ENCODE measurements around the gene SDF2L1.
"Not testable (repeated sequence)": the region's sequence is repeated elsewhere in the genome, so short reads cannot be mapped to it uniquely, and the experiment has no call there.

SDF2L1 gene

DNA sequence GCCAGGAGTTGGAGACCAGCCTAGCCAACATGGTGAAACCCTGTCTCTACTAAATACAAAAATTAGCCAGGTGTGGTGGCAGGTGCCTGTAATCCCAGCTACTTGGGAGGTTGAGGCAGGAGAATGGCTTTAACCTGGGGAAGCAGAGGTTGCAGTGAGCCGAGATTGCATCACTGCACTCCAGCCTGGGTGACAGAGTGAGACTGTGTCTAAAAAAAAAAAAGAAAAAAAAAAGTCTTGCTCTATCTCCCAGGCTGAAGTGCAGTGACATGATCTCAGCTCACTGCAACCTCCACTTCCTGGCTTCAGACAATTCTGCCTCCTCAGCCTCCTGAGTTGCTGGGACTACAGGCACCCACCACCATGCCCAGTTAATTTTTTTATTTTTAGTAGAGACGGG lies 4.7 kb upstream of the SDF2L1 start:
- DNase-seq, result not testable (repeated sequence)

DNA sequence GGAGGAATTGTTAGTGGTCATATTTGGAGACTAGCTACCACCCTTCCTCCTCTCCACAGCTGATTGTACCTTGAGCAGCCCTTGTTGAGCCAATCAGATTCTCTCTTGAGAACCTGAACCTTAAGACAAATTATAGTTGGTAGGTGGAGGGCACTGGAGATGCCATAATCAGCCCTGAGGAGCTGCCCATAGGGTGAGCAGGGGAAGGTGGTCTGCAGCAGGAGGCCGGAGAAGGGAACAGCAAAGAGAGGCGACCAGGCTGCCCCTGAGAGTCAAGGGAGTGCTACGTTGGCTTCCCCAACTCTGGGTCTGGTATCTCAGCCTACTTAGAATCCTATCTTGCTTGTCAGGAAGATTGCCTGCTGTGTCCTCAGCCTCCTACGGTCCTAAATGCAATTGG lies 2.7 kb upstream of the SDF2L1 start:
- DNase-seq, result no peak

DNA sequence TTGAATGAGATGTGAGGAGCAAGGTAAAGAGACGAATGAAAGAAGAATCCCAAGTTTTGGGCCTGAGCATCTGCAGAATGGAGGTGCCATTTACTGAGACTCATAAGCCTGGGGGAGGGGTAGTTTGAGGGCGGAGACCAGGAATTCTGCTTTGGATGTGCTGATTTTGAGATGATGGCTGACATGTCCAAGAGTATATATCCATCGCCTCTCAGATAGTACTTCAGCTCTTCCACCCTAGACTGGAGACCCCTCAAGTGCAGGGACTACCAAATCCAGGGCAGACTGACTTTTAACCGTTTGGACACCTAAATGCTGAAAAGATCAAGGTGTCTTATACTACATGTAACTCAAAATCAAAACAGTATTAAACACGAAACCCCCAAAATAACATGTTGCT lies 1.3 kb upstream of the SDF2L1 start:
- no peak for DNase-seq

DNA sequence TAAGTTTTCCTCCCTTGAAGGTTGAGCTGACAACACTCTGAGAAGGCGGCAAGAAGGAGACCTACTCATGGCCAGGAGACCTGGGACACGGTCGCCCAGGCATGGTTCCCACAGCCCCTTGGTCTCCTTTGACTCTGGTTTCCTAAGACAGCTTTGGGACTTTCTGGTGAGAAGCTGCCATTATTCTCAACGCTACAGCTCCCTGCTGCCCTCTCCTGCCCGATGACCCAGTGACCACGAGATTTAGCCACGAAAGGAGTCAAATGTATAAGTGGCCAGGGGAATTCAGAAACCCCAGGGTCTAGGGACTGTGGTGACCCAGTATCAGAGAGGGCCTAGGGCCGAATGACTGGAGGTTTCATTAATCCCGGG lies 699 bp upstream of the SDF2L1 start:
- DNase-seq, result peak; percentile 6

DNA sequence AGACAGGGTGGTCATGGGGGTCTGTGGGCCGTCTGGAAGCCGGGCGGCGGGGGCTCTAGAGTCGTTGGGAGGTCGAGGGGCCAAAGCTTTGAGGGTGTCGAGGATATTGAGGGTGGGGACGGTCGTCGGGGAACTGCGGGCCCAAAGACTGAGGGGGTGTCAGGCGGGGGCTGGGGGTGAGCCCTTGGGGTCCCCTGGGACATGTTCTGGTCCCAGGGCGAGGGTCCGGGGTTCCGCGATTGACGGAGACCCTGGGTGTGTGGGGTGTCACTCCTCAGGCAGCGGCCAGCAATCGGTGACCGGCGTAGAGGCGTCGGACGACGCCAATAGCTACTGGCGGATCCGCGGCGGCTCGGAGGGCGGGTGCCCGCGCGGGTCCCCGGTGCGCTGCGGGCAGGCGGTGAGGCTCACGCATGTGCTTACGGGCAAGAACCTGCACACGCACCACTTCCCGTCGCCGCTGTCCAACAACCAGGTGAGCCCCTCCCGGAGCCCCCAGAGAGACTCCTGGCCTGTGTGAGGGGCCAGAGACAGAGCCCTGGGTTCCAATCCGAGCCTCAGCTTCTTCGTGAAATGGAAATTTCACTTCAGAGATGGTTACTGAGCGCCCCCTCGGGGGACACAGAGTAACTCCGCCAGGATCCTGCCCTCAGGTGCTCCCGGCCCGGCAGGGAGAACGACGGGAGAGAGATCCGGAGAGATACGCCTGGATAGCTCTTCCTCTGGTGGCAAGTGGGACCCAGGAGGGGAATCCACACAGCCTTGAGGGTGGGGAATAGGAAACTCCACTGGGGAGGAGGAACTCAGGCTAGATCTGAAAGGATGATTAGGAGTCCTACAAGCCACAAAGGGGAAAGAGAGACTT lies 714 bp downstream of the SDF2L1 start:
- peak; percentile 20 for DNase-seq

DNA sequence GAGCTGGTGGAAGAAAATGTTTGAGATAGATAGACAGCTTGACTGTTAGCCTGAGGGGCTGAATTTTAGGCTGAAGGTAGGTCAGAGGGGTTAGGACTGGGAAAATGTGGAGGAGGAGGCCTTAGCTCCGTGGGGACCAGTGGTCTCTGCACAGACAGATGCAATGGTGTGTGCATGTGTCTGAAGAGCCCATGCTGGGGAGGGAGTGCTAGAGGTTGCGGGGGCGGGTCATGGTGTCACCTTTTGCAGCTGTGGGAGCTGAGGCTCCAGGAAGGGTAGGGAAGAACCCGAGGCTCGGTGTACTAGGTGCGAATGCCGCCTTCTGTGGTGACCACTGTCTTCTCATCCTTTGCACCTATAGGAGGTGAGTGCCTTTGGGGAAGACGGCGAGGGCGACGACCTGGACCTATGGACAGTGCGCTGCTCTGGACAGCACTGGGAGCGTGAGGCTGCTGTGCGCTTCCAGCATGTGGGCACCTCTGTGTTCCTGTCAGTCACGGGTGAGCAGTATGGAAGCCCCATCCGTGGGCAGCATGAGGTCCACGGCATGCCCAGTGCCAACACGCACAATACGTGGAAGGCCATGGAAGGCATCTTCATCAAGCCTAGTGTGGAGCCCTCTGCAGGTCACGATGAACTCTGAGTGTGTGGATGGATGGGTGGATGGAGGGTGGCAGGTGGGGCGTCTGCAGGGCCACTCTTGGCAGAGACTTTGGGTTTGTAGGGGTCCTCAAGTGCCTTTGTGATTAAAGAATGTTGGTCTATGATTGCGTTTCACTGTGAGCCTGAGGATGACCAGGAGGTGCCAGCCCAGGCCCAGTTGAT lies 1.6 kb downstream of the SDF2L1 start:
- DNase-seq, result no peak

DNA sequence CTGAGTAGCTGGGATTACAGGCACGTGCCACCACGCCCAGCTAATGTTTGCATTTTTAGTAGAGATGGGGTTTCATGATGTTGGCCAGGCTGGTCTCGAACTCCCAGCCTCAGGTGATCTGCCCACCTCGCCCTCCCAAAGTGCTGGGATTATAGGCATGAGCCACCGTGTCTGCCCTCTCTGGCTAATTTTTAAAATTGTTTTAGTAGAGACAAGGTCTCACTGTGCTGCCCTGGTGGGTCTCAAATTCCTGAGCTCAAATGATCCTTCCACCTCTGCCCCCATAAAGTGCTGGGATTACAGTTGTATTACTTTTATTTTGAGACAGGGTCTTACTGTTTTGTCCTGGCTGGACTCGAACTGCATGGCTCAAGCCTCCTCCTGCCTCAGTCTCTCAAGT lies 3.4 kb downstream of the SDF2L1 start:
- not testable (repeated sequence) for DNase-seq

DNA sequence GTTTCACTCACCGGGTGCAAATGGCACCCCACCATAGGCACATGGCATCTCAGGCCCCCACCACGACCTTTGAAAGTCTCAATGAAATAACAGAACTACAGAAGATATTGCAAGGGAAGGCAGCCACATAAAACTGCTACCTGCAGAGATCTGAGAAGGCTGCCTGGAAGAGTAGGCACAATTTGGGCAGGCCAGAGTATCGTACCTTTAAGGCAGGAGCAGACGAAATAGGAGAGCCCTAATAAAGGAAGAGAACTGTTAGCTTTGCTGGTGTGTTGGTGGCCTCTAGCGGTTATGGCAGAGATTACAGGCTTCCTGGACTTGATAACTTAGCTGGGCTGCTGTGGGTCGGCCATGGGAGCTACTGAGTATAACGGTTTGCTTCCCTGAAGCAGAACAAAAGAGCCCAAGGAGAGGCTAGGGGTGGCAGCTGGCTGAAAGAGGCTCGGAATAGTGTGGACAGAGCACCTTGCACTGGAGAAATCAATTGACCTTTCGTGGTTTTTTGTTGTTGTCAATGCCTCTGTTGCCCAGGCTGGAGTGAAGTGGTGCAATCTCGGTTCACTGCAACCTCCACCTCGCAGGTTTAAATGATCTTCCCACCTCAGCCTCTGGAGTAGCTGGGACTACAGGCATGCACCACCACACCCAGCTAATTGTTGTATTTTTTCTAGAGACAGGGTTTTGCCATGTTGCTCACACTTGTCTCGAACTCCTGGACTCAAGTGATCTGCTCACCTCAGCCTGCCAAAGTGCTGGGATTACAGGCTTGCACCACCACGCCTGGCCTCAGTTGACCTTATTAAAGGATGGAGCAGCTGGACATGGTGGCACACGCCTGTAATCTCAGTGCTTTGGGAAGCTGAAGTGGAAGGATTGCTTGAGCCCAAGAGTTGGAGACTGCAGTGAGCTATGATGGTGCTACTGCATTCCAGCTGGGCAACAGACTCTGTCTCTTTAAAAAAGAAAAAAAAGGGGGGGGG lies 4.8 kb downstream of the SDF2L1 start:
- peak; percentile 68 for DNase-seq

DNA sequence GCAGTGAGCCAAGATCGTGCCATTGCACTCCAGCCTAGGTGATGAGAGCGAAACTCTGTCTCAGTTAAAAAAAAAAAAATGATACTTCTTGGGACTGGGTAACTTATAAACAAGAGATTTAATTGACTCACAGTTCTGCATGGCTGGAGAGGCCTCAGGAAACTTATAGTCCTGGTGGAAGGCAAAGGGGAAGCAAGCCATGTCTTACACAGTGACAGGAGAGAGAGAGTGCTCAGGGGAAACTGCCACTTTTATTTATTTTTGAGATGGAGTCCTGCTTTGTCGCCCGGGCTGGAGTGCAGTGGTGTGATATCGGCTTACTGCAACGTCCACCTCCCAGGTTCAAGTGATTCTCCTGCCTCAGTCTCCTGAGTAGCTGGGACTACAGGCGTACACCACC lies 8.2 kb downstream of the SDF2L1 start:
- no peak for DNase-seq

DNA sequence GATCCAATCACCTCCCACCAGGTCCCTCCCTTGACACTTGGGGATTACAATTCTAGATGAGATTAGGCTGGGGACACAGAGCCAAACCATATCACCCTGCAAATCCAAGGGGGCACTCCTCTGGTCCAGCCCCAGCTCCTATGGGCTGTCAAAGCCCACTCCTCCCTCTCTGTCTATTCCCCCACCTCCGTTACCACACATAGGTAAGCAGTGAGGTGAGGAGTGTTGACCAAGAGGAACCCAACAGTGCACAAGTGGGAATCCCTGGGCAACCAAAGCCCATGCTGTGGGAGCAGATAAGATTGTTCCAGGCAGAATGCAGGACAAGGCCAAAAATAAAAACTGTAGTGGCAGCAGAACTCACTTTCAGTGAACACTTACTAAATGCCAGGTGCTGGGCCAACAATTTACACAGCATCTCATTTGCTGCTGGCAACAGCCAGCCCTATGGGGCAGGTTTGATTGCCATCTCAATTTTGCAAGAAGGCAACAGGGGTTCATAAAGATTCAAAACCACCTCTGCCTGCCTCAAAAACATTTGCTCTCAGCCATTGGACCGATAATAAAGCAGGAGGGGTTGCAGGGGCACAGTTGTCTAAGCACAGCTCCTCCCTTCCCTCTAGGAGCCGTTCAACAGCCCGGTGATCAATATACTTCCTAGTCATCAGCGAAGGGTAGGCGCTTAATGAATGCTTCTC lies 8.9 kb downstream of the SDF2L1 start:
- peak; percentile 15 for DNase-seq

DNA sequence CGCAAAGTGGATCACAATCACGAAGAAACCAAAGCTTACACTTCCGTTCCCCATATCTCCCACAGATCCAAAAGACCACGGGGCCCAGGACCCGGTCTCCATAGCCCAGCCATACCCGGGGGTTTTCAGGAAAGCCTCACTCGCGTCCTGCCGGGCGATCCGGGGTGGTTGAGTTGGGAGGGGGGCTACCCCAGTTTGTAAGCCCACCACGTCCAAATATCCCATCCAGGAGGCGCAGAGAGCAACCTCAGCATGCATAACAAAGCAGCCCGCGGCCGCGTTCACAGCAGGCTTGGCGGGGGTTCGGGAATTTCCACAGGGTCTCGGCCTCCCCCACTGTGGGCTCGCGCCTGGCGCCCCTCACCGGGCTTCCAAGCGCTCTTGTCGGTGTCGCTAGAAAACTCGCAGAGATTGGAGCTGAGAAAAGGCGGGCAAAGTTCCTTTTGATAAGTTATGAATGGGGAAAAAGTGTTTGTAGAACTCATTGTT lies 9.5 kb downstream of the SDF2L1 start:
- no peak for DNase-seq

DNA sequence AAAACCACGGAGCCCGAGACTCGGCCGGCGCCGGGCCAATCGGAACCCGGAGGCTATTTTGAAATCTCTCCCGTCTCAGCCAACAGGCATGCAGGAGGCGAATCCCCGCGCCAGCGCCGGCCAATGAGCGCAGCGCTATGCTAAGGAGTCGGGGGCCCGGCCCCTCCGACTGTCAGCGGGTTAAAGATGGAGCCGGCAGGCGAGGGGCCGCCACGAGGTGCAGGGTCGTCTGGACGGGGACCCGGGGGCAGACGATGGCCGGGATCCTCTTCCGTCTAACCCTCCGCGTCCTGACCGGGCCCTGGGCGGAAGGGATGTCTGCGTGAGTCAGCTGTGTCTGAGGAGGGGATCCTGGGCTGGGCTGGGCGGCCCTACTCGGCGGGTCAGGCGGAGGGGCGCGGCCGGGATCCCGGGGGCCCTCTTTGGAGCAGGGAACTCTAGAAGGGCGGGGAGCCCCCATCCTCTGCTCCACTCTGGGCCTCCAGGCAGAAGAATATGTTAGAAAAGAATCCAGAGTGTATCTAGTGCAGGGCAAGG lies 10.0 kb downstream of the SDF2L1 start:
- DNase-seq, result peak; percentile 74

DNA sequence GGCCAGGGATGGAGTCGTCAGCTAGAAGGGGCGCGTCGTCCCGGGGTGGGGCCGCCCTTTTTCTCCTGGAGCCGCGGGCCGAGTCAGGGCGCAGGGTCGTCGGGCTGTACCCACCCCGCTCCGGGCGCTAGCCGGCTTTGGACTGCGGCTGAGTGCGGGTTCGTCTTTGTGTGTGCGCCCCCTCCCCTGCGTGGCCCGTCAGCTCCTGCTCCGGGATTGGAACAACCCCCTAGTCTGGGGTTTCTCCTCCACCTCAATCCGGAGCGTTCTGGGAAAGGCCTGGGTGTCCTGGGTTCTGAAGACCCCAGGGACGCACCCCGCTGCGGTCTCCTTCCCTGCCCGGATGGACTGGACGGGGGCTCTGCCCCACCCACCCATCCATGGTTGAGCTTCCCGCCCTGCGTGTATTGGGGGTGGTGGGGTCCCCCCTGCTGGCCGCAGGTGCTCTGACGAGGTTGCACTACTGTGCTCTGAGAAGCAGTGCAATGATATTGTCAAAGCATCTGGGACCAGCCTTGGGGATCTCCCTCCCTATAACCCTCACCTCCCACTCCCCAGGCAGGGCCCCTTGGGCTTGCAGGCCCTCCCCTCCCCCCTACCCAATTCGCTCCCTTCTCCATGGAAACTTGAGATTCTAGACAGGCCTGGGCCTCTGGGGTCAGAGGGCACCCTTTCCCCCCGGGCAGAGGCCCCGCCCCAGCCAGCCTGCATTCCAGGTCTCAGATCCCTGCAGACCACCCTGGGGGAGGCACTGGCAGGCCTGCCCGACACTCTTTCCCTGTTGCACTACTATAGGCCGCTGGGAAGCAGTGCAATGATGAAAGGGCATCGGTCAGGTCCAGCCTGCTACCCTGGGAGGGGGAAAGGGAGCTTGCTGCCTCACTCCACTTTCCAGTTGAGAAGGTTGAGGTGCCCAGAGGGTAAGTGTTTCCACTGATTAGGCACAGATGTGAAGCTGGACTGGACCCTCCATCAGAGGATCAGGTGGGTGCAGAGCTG lies 10.7 kb downstream of the SDF2L1 start:
- no peak for DNase-seq

DNA sequence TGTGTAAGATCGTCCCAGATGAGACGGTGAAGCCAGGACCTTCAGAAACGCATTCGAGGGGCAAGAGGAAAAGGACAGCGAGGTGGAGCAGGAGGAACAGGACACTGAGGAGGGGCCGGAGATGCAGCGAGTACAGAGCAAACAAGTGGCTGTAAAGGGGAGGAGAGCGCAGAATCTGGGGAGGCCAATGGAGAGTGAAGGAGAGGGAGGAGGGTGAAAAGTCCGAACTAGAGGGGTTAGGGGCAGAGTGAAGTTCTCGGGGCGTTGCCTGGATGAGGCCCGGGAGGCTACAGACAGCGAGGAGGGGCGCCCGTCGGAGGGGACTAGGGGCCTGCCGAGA lies 14.9 kb downstream of the SDF2L1 start:
- no peak for DNase-seq

DNA sequence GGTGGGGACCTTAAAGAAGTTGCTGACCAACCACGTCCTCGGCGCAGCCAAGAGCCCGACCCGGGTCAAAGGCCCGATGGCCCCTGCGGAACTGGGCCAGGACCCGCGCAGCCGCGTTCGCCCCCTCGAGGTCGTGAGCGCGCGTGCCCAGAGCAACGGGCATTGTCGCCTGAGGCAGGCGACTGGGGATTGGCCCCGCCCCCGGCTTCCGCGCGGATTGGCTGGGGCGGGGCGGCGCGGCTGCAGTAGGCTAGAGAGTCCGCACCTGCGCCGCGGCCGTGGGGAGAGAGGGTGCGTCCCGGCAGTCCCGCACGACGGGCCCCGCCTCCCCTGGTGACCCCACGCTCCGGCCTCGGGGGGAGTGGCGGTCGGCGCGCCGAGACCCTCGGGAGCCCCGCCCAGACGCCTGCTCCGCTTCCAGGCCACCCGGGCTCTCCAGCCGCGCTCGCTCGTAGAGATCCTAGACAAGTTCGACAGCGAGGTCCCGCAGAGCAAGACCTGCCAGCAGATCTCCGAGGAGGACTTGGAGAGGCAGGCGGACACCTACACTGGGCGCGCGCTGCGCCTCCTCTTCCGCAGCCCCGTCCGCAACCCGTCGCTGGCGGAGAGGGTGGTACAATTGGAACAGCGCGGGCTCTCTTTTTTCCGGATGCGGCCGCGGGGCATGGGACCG lies 15.4 kb downstream of the SDF2L1 start:
- peak; percentile 58 for DNase-seq

DNA sequence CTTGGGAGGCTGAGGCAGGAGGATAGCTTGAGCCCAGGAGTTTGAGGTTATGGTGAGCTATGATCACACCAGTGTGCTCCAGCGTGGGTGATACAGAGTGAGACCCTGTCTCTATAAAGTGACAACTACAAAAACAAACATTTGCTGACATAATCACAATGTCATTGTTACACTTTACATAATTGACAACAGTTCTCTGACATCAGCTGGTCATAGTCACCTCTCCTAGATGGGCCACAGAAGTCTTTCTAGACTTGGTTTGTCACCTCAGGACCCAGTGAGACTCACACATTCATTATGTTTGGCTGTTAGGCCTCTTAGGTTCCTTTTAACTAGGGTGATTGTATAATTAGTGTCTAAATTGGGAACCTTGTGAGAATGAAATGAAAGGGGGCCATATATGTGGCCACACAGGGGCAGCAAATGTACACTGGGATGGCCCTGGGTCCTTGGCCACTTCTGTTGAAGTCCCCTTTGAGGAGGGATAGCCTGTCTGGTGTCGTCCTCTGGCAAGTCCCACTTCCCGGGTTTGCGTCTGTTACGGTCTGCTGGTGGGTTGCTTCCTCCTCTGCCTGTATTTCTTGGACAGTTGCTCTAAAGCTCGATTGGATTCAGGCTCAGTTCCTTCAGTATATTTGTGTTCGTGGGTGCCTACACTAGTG lies 17.9 kb downstream of the SDF2L1 start:
- DNase-seq, result no peak

DNA sequence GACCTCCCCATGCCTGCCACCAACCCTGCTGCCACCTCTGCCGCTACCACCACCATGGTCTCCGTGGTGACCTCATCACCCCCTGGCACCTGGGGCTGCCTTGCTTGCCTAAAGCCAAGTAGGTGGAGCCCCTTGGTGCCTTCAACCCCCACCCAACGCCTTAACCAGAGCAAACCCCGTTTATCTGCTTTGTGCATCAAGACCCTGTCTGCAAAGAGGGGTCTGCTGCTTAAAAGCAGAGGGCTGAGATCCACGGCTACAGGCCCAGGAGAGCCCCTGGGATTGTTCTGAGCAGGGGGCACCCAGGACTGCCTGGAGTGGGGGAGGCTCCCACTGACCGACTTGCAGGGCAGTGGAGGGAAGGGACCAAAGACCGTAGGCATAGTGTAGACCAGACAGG lies 18.8 kb downstream of the SDF2L1 start:
- DNase-seq, result no peak

DNA sequence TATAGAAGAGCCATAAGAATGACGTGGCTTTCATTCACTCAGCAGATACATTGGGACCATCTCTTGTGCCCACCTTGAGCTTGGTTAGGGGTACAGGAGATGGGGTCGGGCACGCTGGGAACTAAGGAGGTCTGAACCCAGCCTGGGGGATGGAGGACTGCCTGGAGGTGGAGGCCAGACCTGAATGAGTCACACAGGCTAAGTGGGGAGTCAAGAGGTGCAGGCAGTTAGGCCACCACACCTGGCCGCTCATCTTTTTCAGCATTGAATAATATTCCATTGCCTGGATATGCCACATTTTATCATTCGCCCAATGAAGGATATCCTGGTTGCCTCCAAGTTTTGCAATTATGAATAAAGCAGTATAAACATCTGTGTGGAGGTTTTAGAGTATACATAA lies 19.9 kb downstream of the SDF2L1 start:
- DNase-seq, result no peak

DNA sequence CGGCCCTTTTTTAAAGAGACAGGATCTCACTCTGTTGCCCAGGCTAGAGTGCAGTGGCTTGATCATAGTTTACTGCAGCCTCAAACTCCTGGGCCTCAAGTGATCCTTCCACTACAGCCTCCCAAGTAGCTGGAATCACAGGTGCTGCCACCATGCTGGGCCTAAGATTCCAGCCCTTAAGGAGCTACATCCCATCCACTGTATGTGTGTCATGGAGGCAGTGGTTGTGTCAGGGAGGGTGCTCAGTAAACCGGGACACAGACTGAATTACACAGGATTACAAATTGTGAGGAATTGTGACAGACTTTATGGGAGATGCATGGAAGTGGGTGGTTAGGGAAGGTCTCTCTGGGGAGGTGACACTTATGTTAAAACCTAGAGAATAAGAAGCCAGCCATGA lies 21.6 kb downstream of the SDF2L1 start:
- DNase-seq, result no peak
